ENCODE measurements around the gene ARHGEF10L. TPM values are rescaled to one million over a fixed set of nuclear protein-coding genes. Genes with fewer than 3 reads are reported as not detected.

Gene ARHGEF10L
- total RNA-seq, 2 experiments from 2014 or later: not detected

GRCh38 chr1:17599954-17600300, 60.4 kb downstream of the ARHGEF10L start:
- H3K4me3 Mint-ChIP-seq: no peak overlapping the region
- ChIA-PET CTCF (no interaction called here), POLR2A (no interaction called here)
- DNase-seq: no peak
- no peaks in the 10 kb centered on the region for H3K4me1 Mint-ChIP-seq
- H3K9me3 Mint-ChIP-seq: no peaks in the 10 kb centered on the region
- H3K36me3 Mint-ChIP-seq (ENCODE audit: low read depth): no peaks in the 10 kb centered on the region
- no peaks in the 10 kb centered on the region for H3K27me3 Mint-ChIP-seq
- no peak overlapping the region for H3K27ac Mint-ChIP-seq

GRCh38 chr1:17600321-17600720, 60.8 kb downstream of the ARHGEF10L start:
- ChIA-PET CTCF (no interaction called here), POLR2A (no interaction called here)
- H3K4me1 Mint-ChIP-seq: no peaks in the 10 kb centered on the region

DNA sequence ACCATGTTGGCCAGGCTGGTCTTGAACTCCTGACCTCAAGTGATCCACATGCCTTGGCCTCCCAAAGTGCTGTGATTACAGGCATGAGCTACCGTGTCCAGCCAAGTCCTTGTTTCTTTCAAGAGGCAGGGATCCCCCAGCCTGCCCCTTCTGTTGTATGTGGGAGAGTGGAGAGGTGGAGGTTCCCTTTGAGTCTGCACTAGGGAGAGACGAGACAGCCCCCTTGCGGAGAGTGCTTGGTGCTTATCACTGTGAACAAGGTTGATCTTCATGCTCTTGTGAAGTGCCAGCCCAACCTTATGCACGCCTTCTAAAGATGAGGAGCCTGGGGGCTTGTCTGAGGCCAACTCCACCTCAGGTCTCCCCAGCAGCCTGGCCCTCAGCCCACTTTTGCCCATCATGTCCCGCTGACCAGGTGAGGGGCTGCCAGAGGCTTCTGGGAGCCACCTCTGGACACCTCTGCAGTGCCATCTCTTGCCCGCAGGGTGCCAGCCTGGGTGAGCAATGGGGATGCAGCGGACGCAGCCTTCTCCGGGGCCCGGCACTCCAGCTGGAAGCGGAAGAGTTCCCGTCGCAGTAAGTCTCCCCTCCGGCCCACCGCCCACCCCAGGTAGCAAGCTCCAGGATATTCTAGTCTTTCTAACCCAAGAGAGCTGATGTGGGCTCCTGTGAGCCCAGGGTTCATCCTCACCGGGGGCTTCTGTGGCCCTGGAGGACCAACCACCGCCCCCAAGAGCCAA, 62.3 kb downstream of the ARHGEF10L start:
- ChIA-PET CTCF (no interaction called here), POLR2A (no interaction called here)
- H3K27ac Mint-ChIP-seq: no peak overlapping the region
- H3K4me3 Mint-ChIP-seq: no peak overlapping the region
- DNase-seq: no peak
- no peaks in the 10 kb centered on the region for H3K27me3 Mint-ChIP-seq
- H3K36me3 Mint-ChIP-seq (ENCODE audit: low read depth): no peaks in the 10 kb centered on the region
- H3K4me1 Mint-ChIP-seq: no peaks in the 10 kb centered on the region
- H3K9me3 Mint-ChIP-seq: no peaks in the 10 kb centered on the region

More at GRCh38 chr1:17600321-17600720, 60.8 kb downstream of the ARHGEF10L start:
- Mint-ChIP-seq H3K36me3 (ENCODE audit: low read depth) (no peaks in the 10 kb centered on the region), H3K27me3 (no peaks in the 10 kb centered on the region), H3K27ac (no peak overlapping the region), H3K4me3 (no peak overlapping the region), H3K9me3 (no peaks in the 10 kb centered on the region)
- no peak for DNase-seq

GRCh38 chr1:17603091-17603841, 63.8 kb downstream of the ARHGEF10L start:
- ChIA-PET POLR2A (no interaction called here), CTCF (no interaction called here)
- DNase-seq: no peak
- H3K27ac Mint-ChIP-seq: no peak overlapping the region
- H3K4me1 Mint-ChIP-seq: no peaks in the 10 kb centered on the region
- H3K4me3 Mint-ChIP-seq: no peak overlapping the region
- no peaks in the 10 kb centered on the region for H3K9me3 Mint-ChIP-seq
- no peaks in the 10 kb centered on the region for H3K27me3 Mint-ChIP-seq
- no peaks in the 10 kb centered on the region for H3K36me3 Mint-ChIP-seq (ENCODE audit: low read depth)

DNA sequence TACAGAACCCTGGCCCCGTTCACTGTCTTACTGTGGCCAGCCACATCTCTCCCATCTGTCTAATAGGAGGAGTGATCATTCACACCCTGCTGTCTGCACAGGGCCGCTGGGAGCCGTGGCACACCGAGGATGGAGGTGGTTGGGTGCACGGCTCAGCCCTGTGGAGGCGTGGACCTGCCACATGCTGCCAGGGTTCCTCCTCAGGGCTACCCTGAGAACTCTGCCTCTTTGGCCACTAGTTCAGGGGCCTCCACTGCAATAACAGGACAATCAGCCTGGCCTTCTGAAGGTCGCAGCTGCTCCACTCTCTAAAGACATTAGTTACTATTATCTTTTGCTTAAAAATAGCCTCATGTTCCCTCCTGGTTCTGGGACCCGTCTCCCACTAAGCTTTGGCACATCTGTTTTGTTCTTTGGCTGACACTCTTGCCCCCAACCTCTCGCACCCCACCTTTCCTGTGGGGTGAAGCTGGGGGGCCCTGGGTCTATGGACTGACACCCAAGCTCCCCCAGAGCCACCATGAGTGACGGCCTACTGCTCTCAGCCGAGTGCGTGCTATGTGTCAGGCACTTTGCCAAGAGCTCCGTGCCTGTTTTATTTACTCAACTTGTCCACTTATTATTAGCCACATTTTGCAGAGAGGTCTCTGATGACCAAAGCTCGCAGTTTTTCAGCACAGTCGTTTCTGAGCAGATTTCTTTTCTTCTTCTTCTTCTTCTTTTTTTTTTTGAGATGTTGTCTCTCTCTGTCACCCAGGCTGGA, 66.3 kb downstream of the ARHGEF10L start:
- CTCF ChIA-PET: interaction anchor here (1.5 kb wide), 2 partner anchors 61 to 103 kb away, joined by 3 to 5 read pairs; no protein-coding TSS in a partner anchor

DNA sequence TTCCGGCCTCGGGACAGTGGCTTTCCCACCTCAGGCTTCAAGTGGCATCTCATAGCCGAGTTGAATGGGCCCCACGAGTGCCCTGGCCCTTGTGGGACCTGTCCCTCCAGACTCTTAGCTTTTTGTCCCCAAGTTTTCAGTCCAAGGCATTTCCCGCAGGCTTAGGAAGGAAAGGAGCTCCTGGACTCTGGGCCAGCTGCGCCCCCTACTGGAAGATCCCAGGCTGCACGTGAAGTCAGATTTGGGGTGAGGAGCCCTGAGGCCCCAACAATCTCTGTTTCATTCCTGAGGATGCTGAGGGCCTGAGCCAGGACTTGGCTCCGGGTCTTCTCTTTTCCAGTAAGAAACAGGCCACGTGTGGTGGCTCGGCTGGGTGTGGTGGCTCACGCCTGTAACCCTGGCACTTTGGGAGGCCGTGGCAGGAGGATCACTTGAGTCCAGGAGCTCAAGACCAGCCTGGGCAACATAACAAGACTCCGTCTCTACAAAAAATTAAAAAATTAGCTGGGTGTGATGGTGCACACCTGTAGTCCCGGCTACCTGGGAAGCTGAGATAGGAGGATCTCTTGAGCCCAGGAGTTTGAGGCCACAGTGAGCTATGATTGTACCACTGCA, 67.4 kb downstream of the ARHGEF10L start:
- CTCF ChIA-PET: interaction anchor here (0.6 to 1.5 kb wide), 4 partner anchors 9 to 118 kb away, joined by 3 to 5 read pairs (median 4); no protein-coding TSS in a partner anchor
- Mint-ChIP-seq H3K4me3 (no peak overlapping the region), H3K27me3 (no peaks in the 10 kb centered on the region), H3K4me1 (no peaks in the 10 kb centered on the region), H3K9me3 (no peaks in the 10 kb centered on the region), H3K36me3 (ENCODE audit: low read depth) (no peaks in the 10 kb centered on the region), H3K27ac (no peak overlapping the region)
- POLR2A ChIA-PET: no interaction called here
- DNase-seq: peak; percentile 59

More for the DNA sequence above, 66.3 kb downstream of the ARHGEF10L start:
- POLR2A ChIA-PET: no interaction called here
- Mint-ChIP-seq H3K9me3 (no peaks in the 10 kb centered on the region), H3K36me3 (ENCODE audit: low read depth) (no peaks in the 10 kb centered on the region), H3K4me3 (no peak overlapping the region), H3K27ac (no peak overlapping the region), H3K27me3 (no peaks in the 10 kb centered on the region), H3K4me1 (no peaks in the 10 kb centered on the region)
- no peak for DNase-seq

DNA sequence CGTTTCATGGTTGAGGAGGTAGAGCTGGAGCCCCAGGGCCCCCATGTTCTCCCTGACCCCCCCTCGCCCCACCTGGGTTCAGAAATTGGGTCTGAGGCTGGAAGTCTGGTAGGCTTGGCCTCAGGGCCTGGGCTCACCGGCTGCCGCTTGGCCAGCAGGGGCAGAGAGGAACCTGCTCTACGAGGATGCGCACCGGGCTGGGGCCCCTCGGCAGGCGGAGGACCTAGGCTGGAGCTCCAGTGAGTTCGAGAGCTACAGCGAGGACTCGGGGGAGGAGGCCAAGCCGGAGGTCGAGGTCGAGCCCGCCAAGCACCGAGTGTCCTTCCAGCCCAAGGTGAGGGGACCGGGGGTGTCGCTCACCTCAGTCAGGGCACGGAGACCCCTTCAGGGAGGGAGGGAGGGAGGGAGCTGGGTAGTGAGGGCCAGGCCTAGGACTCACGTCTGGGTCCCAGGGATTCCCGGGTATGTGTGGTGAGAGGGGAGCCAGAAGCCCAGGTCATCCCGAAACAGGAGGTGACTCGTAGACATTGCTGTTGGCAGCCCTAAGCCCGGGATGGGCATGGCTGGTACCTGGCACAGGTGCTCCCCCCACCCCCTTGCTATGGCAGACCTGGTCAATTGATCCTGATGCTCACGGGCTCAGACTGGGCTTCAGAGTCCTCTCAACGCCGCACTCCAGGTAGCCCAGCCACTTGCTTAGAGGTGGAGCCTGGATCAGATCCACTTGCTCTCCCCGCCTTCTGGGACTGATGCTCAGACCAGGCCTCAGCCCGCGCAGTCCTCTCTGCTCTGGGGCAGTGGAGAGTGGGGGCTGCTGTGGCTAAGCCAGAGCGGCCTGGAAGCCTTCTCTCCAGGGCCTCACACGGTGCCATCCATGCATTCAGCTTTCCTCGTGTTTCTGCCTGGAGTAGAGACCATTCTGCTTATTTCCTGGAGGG, 68.4 kb downstream of the ARHGEF10L start:
- H3K36me3 Mint-ChIP-seq (ENCODE audit: low read depth): no peaks in the 10 kb centered on the region
- ChIA-PET CTCF (interaction anchor here (1.4 to 1.5 kb wide), 3 partner anchors 8 to 105 kb away, joined by 3 to 5 read pairs (median 3); no protein-coding TSS in a partner anchor), POLR2A (no interaction called here)

DNA sequence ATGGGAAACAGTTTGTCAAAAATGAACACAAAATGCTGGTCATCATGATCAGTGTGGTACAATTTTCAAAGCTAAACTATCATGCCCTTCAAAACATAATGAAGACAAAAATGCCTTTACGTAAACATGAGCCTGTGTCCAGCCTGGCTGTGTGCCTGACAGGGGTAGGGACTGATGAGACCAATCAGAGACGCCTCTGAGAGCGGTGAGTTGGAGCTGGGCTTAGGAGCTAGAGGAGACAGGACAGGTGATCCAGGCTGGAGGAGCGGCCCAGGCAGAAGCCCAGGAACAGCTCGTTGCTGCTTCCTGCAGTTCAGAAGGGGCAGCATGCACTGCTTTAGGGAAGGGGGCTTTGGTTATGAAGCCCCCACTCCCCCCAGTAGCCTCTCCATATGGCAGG, 70.0 kb downstream of the ARHGEF10L start:
- Mint-ChIP-seq H3K27me3 (no peaks in the 10 kb centered on the region), H3K9me3 (no peaks in the 10 kb centered on the region), H3K36me3 (ENCODE audit: low read depth) (no peaks in the 10 kb centered on the region), H3K27ac (no peak overlapping the region), H3K4me1 (no peaks in the 10 kb centered on the region), H3K4me3 (no peak overlapping the region)
- DNase-seq: no peak
- ChIA-PET POLR2A (no interaction called here), CTCF (no interaction called here)

More for the DNA sequence above, 68.4 kb downstream of the ARHGEF10L start:
- no peaks in the 10 kb centered on the region for H3K9me3 Mint-ChIP-seq
- no peak overlapping the region for H3K27ac Mint-ChIP-seq
- H3K27me3 Mint-ChIP-seq: no peaks in the 10 kb centered on the region
- no peak overlapping the region for H3K4me3 Mint-ChIP-seq
- no peak for DNase-seq
- H3K4me1 Mint-ChIP-seq: no peaks in the 10 kb centered on the region

- no peaks in the 10 kb centered on the region for H3K27me3 Mint-ChIP-seq
- no peaks in the 10 kb centered on the region for H3K9me3 Mint-ChIP-seq
- POLR2A ChIA-PET: no interaction called here
- no peak for DNase-seq
- H3K36me3 Mint-ChIP-seq (ENCODE audit: low read depth): no peaks in the 10 kb centered on the region
- no peaks in the 10 kb centered on the region for H3K4me1 Mint-ChIP-seq
- H3K27ac Mint-ChIP-seq: no peak overlapping the region
- H3K4me3 Mint-ChIP-seq: no peak overlapping the region
- CTCF ChIA-PET: no interaction called here
These were observed 70.6 kb downstream of the ARHGEF10L start for GRCh38 chr1:17610085-17610484.

DNA sequence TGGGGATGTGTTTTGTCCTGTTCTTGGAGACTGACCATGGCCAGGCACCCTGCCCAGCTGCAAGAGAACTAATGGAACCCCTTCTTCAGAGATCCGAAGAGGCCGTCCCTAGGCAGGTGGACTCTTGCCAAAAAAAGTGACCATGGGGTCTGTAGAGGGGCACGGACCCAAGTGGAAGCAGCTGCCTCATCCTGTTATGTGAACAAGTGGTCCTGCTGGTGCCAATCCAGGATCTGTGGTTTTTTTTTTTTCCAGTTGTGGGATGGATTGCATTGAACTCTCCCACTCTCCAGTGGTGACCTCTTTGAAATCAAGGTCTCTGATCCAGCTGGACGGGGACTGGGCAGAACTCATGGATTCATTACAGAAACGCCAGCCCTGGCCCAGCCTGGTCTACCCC, 71.2 kb downstream of the ARHGEF10L start:
- no peak overlapping the region for H3K4me3 Mint-ChIP-seq
- no peaks in the 10 kb centered on the region for H3K27me3 Mint-ChIP-seq
- ChIA-PET CTCF (no interaction called here), POLR2A (no interaction called here)
- H3K27ac Mint-ChIP-seq: no peak overlapping the region
- no peak for DNase-seq
- no peaks in the 10 kb centered on the region for H3K9me3 Mint-ChIP-seq
- no peaks in the 10 kb centered on the region for H3K4me1 Mint-ChIP-seq
- H3K36me3 Mint-ChIP-seq (ENCODE audit: low read depth): no peaks in the 10 kb centered on the region

- no peaks in the 10 kb centered on the region for H3K36me3 Mint-ChIP-seq (ENCODE audit: low read depth)
- DNase-seq: no peak
- H3K27ac Mint-ChIP-seq: no peak overlapping the region
- CTCF ChIA-PET: no interaction called here
- H3K4me1 Mint-ChIP-seq: no peaks in the 10 kb centered on the region
- H3K27me3 Mint-ChIP-seq: no peaks in the 10 kb centered on the region
- H3K4me3 Mint-ChIP-seq: no peak overlapping the region
- H3K9me3 Mint-ChIP-seq: no peaks in the 10 kb centered on the region
- POLR2A ChIA-PET: no interaction called here
These were observed 72.5 kb downstream of the ARHGEF10L start for GRCh38 chr1:17611991-17612390.

DNA sequence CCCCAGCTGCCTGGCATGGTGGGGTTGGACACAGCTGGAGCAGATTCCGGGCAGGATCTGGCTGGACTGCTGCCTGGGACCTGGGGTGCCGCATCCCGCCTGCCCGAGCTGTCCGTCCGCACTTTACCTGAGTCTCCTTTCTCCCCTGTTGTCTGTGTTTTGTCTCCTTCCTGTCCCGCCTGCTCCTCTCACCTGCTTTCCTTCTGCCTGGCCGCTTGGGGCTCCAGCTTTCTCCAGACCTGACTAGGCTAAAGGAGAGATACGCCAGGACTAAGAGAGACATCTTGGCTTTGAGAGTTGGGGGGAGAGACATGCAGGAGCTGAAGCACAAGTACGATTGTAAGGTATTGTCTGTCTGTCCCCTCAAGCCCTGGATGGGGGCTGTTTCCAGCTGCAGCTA, 73.3 kb downstream of the ARHGEF10L start:
- no peaks in the 10 kb centered on the region for H3K36me3 Mint-ChIP-seq (ENCODE audit: low read depth)
- POLR2A ChIA-PET: no interaction called here

More for the DNA sequence above, 73.3 kb downstream of the ARHGEF10L start:
- Mint-ChIP-seq H3K27ac (no peak overlapping the region), H3K9me3 (no peaks in the 10 kb centered on the region), H3K4me3 (no peak overlapping the region), H3K4me1 (no peaks in the 10 kb centered on the region), H3K27me3 (no peaks in the 10 kb centered on the region)
- CTCF ChIA-PET: no interaction called here
- no peak for DNase-seq
